Ishikawa (cell line): ENCODE measurements around the gene MECR.

ENCODE experiments used
- CEBPB ChIP-seq: IDR thresholded peaks from 2 replicates; pipeline ENCODE4 v1.6.1; 2012
- CREB1 ChIP-seq: IDR thresholded peaks from 2 replicates; pipeline ENCODE4 v1.6.1; 2012; ENCODE audit warnings: low read depth
- EGR1 ChIP-seq: IDR thresholded peaks from 2 replicates; pipeline ENCODE4 v1.6.1; 2012
- EP300 ChIP-seq: IDR thresholded peaks from 2 replicates; pipeline ENCODE4 v1.6.1; 2012; ENCODE audit warnings: borderline replicate concordance
- FOXM1 ChIP-seq: IDR thresholded peaks from 2 replicates; pipeline ENCODE4 v1.6.1; 2012; ENCODE audit warnings: low read depth, borderline replicate concordance
- NFIC ChIP-seq: IDR thresholded peaks from 2 replicates; pipeline ENCODE4 v1.6.1; 2012
- RAD21 ChIP-seq: IDR thresholded peaks from 2 replicates; pipeline ENCODE4 v1.6.1; 2012; ENCODE audit warnings: low read depth
- TAF1 ChIP-seq: IDR thresholded peaks from 2 replicates; pipeline ENCODE4 v1.6.1; 2012; ENCODE audit warnings: low read depth, mild to moderate bottlenecking
- TCF12 ChIP-seq: IDR thresholded peaks from 2 replicates; pipeline ENCODE4 v1.6.1; 2012; ENCODE audit warnings: low read depth
- TEAD4 ChIP-seq: IDR thresholded peaks from 2 replicates; pipeline ENCODE4 v1.6.1; 2012
- YY1 ChIP-seq: IDR thresholded peaks from 2 replicates; pipeline ENCODE4 v1.6.1; 2012; ENCODE audit warnings: low read depth
- ZBTB7A ChIP-seq: IDR thresholded peaks from 2 replicates; pipeline ENCODE4 v1.6.1; 2012; ENCODE audit warnings: low read depth
- TF ChIP-seq, protein P1 (sequence below): IDR thresholded peaks from 2 replicates; pipeline ENCODE4 v1.6.1; 2012
- TF ChIP-seq, protein P2 (sequence below): IDR thresholded peaks from 2 replicates; pipeline ENCODE4 v1.6.1; 2012
- TF ChIP-seq, protein P3 (sequence below): IDR thresholded peaks from 2 replicates; pipeline ENCODE4 v1.6.1; 2012; ENCODE audit warnings: low read depth, mild to moderate bottlenecking

MECR gene

DNA sequence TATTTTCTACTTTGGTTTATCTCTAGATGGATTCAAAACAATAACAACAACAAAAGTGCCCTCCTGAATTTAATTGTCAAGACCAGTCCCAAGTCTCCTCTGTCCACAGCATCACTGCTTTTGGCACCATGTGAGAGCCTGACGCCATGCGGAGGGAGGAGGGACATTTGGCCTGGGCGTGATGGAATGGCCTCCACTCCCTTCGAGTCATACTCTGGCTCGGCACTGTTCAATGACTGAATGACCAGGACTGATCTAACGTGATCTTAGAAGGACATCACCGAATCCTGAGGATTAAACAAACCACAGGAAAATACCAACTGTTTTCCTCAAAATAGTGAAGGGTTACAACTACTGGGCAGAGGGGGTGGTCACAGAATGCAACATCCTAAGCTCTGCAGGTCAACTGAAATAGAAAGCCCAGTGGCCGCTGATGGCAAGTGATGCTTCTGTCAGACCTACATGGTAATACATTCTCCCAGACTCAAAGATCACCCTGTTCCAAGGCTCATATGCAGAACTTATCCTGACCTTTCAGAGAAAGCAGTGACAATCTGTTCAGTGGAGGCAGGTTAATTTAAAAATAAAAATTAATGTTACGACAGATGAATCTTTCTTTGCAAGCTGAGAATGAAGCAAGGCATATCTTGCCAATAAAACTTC, 68.1 kb downstream of the MECR start:
- TF ChIP-seq CREB1 (no peak), TAF1 (no peak), RAD21 (no peak), ZBTB7A (no peak), EP300 (no peak), EGR1 (no peak), NFIC (no peak), TEAD4 (no peak), YY1 (no peak), CEBPB (no peak), TCF12 (no peak), FOXM1 (no peak)
- TF ChIP-seq, protein P1, sequence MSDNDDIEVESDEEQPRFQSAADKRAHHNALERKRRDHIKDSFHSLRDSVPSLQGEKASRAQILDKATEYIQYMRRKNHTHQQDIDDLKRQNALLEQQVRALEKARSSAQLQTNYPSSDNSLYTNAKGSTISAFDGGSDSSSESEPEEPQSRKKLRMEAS, result no peak
- TF ChIP-seq, protein P2, sequence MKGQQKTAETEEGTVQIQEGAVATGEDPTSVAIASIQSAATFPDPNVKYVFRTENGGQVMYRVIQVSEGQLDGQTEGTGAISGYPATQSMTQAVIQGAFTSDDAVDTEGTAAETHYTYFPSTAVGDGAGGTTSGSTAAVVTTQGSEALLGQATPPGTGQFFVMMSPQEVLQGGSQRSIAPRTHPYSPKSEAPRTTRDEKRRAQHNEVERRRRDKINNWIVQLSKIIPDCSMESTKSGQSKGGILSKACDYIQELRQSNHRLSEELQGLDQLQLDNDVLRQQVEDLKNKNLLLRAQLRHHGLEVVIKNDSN, result no peak
- TF ChIP-seq, protein P3, sequence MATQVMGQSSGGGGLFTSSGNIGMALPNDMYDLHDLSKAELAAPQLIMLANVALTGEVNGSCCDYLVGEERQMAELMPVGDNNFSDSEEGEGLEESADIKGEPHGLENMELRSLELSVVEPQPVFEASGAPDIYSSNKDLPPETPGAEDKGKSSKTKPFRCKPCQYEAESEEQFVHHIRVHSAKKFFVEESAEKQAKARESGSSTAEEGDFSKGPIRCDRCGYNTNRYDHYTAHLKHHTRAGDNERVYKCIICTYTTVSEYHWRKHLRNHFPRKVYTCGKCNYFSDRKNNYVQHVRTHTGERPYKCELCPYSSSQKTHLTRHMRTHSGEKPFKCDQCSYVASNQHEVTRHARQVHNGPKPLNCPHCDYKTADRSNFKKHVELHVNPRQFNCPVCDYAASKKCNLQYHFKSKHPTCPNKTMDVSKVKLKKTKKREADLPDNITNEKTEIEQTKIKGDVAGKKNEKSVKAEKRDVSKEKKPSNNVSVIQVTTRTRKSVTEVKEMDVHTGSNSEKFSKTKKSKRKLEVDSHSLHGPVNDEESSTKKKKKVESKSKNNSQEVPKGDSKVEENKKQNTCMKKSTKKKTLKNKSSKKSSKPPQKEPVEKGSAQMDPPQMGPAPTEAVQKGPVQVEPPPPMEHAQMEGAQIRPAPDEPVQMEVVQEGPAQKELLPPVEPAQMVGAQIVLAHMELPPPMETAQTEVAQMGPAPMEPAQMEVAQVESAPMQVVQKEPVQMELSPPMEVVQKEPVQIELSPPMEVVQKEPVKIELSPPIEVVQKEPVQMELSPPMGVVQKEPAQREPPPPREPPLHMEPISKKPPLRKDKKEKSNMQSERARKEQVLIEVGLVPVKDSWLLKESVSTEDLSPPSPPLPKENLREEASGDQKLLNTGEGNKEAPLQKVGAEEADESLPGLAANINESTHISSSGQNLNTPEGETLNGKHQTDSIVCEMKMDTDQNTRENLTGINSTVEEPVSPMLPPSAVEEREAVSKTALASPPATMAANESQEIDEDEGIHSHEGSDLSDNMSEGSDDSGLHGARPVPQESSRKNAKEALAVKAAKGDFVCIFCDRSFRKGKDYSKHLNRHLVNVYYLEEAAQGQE, result no peak

DNA sequence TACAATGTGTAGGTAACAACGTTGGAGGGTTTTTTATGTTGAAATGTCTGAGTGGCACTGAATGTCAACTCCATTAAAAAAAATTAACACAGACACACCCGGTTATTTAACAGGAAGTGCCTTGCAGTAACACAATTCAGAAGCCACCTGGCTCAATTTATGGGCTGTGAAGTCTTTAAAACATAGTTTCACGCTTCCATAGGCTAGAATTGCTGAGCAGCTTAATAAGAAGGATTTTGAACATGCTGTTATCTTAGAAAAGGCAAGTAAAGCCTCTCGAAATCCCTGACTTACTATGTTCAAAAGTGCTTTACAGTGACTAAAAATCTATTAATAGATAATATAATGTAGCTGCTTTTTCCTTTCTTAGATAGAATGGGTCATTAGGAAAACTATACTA, 68.7 kb downstream of the MECR start:
- TF ChIP-seq EP300 (no peak), EGR1 (no peak), TAF1 (no peak), RAD21 (no peak), ZBTB7A (no peak), CREB1 (no peak)

DNA sequence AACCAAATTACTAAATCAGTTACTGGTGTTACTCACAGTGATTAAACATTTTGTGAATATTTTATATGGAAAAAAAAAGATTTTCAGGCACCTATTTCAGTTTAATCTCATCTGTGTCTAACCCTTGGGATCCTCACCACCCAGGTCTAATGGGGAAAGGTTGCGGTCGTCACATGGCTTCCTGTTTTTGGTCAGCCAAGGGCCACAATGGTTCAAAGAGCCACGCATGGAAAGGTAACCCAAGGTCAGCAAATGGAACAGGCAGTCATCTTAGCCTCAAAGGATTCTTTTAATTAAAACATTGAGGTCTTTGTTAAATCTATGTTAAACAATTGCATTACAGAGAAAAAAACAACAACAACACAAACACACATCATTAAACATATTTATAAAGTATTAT, 71.0 kb downstream of the MECR start:
- TF ChIP-seq CREB1, result no peak
- no peak for TF ChIP-seq TEAD4
- no peak for TF ChIP-seq CEBPB
- TF ChIP-seq, protein P2, result no peak
- no peak for TF ChIP-seq ZBTB7A
- TF ChIP-seq TCF12, result no peak
- no peak for TF ChIP-seq RAD21
- TF ChIP-seq EGR1, result no peak
- TF ChIP-seq, protein P1, result no peak
- TF ChIP-seq, protein P3, result no peak
- no peak for TF ChIP-seq YY1
- no peak for TF ChIP-seq TAF1
- no peak for TF ChIP-seq NFIC
- no peak for TF ChIP-seq FOXM1
- no peak for TF ChIP-seq EP300

DNA sequence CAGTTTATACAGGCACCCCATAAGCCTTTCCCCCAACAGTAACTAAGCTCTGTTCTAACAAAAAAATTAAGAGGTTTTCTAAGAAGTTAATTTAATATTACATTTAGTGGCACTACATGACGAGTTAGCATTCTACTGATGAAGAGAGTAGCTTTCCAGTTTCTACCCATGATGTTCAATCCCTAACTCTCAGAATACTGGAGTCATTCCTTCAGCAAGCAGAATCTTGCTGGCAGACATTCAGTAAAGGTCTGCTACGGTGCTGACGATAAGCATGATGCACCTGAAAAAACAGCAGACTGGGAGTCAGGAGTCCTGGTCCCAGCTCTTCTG, 73.5 kb downstream of the MECR start:
- no peak for TF ChIP-seq EP300
- TF ChIP-seq ZBTB7A, result no peak
- TF ChIP-seq CREB1, result no peak
- TF ChIP-seq RAD21, result no peak
- no peak for TF ChIP-seq NFIC
- TF ChIP-seq, protein P2, result no peak
- TF ChIP-seq, protein P3, result no peak
- no peak for TF ChIP-seq TEAD4
- no peak for TF ChIP-seq CEBPB
- TF ChIP-seq, protein P1, result no peak
- no peak for TF ChIP-seq TAF1
- TF ChIP-seq EGR1, result no peak
- no peak for TF ChIP-seq TCF12
- no peak for TF ChIP-seq FOXM1
- no peak for TF ChIP-seq YY1
